Measurements from ENCODE around the gene SRSF2. TPM values are rescaled to one million over a fixed set of nuclear protein-coding genes. Genes with fewer than 3 reads are reported as not detected.
"Not testable (repeated sequence)": the region's sequence is repeated elsewhere in the genome, so short reads cannot be mapped to it uniquely, and the experiment has no call there.

The SRSF2 gene
- total RNA-seq, 4 donors from 2014 or later: 185 to 403 (median 242) TPM

GRCh38 chr17:76752006-76752405 lies 14.9 kb upstream of the SRSF2 start:
- Histone ChIP-seq H3K27me3 (no peaks in the 10 kb centered on the region), H3K4me3 (no peak overlapping the region), H3K9me3 (no peaks in the 10 kb centered on the region), H3K27ac (no peak overlapping the region), H3K4me1 (no peaks in the 10 kb centered on the region), H3K36me3 (peaks cover 0 to 33% (median 0%) of the 10 kb centered on the region in 3 donors)
- TF ChIP-seq POLR2A (IDR thresholded peaks at IDR 0.05): no peak
- TF ChIP-seq, protein P1, sequence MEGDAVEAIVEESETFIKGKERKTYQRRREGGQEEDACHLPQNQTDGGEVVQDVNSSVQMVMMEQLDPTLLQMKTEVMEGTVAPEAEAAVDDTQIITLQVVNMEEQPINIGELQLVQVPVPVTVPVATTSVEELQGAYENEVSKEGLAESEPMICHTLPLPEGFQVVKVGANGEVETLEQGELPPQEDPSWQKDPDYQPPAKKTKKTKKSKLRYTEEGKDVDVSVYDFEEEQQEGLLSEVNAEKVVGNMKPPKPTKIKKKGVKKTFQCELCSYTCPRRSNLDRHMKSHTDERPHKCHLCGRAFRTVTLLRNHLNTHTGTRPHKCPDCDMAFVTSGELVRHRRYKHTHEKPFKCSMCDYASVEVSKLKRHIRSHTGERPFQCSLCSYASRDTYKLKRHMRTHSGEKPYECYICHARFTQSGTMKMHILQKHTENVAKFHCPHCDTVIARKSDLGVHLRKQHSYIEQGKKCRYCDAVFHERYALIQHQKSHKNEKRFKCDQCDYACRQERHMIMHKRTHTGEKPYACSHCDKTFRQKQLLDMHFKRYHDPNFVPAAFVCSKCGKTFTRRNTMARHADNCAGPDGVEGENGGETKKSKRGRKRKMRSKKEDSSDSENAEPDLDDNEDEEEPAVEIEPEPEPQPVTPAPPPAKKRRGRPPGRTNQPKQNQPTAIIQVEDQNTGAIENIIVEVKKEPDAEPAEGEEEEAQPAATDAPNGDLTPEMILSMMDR (IDR thresholded peaks at IDR 0.05): no peak
- no peak for DNase-seq

DNA sequence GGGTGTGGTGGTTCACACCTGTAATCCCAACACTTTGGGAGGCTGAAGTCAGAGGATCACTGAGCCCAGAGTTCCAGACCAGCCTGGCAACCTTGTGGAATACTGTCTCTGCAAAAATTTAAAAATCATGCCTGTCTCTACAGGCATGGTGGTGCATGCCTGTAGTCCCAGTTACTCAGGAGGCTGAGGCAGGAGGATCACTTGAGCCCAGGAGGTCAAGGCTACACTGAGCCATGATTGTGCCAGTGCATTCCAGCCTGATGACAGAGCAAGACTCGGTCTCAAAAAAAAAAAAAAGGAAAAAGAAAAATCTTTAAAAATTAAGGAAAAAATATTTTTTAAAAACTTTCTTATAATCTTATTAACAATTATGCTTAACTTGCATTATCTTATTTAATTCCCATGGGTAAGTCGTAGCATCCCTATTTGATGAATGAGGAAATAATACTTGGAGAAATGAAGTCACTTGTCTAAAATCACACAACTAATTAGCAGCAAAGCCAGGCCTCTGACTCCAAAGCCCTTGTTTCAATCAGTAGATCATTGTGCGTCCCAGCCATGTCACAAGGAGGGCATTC lies 14.4 kb upstream of the SRSF2 start:
- no peaks in the 10 kb centered on the region for H3K9me3 ChIP-seq
- H3K4me3 ChIP-seq: no peak overlapping the region
- no peaks in the 10 kb centered on the region for H3K4me1 ChIP-seq
- H3K36me3 ChIP-seq: peaks cover 0 to 33% (median 0%) of the 10 kb centered on the region in 3 donors
- no peak overlapping the region for H3K27ac ChIP-seq
- no peaks in the 10 kb centered on the region for H3K27me3 ChIP-seq
- no peak for DNase-seq
- TF ChIP-seq POLR2A (IDR thresholded peaks at IDR 0.05): no peak

- no peak overlapping the region for H3K4me3 ChIP-seq
- no peaks in the 10 kb centered on the region for H3K4me1 ChIP-seq
- H3K36me3 ChIP-seq: peaks cover 0 to 45% (median 4%) of the 10 kb centered on the region in 3 donors
- no peaks in the 10 kb centered on the region for H3K9me3 ChIP-seq
- TF ChIP-seq, protein P1 (IDR thresholded peaks at IDR 0.05): no peak
- no peak for TF ChIP-seq POLR2A (IDR thresholded peaks at IDR 0.05)
- no peak for DNase-seq
- H3K27me3 ChIP-seq: no peaks in the 10 kb centered on the region
- no peak overlapping the region for H3K27ac ChIP-seq
Observed at GRCh38 chr17:76748657-76749056, 11.5 kb upstream of the SRSF2 start.

GRCh38 chr17:76747716-76748363 lies 10.7 kb upstream of the SRSF2 start:
- no peaks in the 10 kb centered on the region for H3K4me1 ChIP-seq
- no peaks in the 10 kb centered on the region for H3K9me3 ChIP-seq
- H3K27ac ChIP-seq: no peak overlapping the region
- H3K4me3 ChIP-seq: no peak overlapping the region
- no peak for DNase-seq
- peaks cover 0 to 52% (median 4%) of the 10 kb centered on the region in 3 donors for H3K36me3 ChIP-seq
- no peaks in the 10 kb centered on the region for H3K27me3 ChIP-seq
- no peak for TF ChIP-seq POLR2A (IDR thresholded peaks at IDR 0.05)
- TF ChIP-seq, protein P1 (IDR thresholded peaks at IDR 0.05): no peak

GRCh38 chr17:76745785-76746184 lies 8.7 kb upstream of the SRSF2 start:
- H3K9me3 ChIP-seq, H3K27ac ChIP-seq, H3K4me1 ChIP-seq, H3K27me3 ChIP-seq, DNase-seq, H3K4me3 ChIP-seq: not testable (repeated sequence)
- H3K36me3 ChIP-seq: peaks cover 0 to 64% (median 4%) of the 10 kb centered on the region in 3 donors

DNA sequence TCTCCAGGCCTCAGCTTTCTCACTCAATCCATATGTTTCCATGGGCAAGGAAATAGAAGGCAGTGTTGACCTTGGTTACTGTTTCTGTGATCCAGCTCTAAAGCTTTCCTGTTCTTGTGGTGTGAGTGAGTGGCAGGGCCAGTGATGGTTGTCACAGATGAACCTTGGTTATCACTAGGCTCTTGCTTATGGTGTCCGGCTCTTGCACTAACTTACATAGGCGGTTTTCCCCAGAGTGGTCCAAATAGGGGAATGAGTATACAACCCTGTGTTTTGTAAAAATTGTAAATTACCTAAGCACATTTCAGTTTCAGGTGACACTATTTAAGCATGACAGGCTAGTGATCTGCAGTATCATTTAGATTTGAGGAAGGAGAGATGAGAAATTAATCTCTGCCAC lies 7.6 kb upstream of the SRSF2 start:
- Histone ChIP-seq H3K4me1 (peaks cover 0 to 3% (median 0%) of the 10 kb centered on the region in 4 donors), H3K4me3 (no peak overlapping the region), H3K27me3 (no peaks in the 10 kb centered on the region), H3K9me3 (no peaks in the 10 kb centered on the region), H3K27ac (no peak overlapping the region), H3K36me3 (peaks cover 0 to 64% (median 4%) of the 10 kb centered on the region in 3 donors)
- no peak for DNase-seq
- no peak for TF ChIP-seq POLR2A (IDR thresholded peaks at IDR 0.05)
- TF ChIP-seq, protein P1 (IDR thresholded peaks at IDR 0.05): no peak

Data from Peyer's patch (tissue), 4 donors.